GM18861 (cell line): ENCODE data around the gene ZIC5.

Experiments
- ATAC-seq: cut with Tn5 transposase; IDR thresholded peaks from one replicate; pipeline ENCODE4 v1.9.1; 2021; ENCODE audit not compliant: unreplicated experiment

The ZIC5 gene

DNA sequence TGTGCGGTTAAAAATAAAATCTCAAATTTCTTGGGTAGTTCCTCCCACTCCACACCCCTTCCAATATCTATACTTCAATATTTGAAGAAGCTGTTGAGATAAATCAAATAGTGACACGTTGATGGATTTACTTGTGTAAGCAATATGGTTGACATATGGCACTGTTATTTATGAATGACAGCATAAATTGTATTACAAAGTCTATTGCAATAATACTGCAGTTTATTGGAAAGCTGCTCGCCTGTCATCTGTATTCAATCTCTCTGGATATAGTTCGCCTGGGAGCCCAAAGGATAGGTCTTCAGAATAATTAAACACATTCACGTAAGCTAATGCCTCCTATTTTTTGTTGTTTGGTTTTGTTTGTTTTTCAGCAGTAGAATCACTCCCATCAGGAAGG lies 5.0 kb upstream of the ZIC5 start:
- no peak for ATAC-seq

DNA sequence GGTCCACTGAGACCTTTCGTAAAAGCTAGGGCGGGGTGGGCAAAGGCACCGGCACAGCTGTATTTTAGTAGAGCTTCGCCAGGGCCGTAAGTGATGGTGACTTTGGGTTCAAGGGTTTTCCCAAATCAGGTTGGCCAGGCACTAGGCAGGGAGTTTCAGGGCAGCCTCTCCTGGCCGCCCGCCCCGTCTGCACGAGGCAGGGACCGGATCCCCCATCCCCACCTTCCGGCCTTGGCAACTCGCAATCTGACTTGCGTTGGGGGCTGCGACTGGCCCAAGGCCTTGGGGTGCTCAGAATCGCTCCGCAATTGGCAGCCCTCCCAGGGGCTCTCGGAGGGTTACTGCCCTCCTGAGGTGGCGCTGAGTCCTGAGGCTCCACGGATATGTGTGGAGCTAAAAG lies 4.1 kb upstream of the ZIC5 start:
- no peak for ATAC-seq

DNA sequence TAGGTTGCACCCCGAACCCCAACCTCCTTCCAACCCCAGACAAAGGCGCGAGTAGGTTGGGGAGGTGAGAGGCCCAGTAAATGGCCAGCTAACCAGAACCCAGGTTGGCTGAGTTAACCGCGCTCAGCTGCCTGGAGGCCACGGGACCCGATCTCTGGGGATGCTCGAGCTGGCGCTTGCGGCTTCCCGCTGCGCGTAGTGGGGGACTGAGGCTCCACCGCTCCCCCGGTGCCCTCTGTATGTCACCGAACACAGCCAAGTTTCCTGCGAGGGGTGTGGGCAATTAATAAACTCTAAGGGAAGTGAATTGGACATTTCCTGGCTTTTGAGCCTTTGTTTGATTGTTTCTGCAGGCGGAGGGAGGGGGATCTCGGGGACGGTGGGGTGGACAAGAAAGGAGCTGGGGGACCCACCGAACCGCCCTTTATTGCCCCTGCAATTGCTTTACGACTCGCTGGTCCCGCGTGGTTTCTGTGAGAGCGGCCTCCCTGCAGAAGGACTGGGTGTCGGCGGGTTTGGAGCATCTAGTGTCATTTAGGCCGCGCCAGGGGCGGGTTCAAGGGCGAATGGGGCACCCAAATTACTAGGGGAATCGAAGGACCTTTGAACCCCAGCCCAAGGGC lies 3.5 kb upstream of the ZIC5 start:
- no peak for ATAC-seq

DNA sequence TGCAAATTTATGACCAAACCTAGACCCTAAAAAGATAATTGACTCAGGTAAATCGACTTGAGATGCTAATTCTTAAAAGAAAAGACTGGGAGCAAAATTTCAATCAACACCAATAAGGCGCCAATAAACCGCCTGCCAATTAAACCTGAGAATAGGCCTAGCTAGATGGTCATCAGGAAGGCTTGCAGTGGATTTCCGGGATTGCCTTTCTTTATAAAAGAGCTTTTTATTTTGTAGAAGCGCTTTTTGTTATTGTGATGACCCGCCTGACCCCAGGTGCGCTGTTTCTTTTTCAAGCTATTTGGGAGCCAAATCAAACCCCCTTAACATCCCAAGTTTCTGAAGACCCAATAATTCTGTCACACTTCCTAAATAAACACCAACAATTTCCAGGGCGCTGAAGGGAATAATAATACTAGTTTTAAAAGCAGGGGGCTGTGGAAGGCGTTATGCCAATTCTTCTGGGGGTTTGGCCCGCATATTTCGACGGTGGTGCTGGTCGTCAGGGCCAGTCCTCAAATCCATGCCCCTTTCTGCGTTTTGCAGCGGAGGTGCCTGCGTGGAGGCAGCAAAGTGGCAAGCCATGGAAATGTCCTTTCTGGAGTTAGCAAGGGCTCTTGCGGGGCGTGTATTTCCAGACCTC lies 2.9 kb upstream of the ZIC5 start:
- no peak for ATAC-seq

DNA sequence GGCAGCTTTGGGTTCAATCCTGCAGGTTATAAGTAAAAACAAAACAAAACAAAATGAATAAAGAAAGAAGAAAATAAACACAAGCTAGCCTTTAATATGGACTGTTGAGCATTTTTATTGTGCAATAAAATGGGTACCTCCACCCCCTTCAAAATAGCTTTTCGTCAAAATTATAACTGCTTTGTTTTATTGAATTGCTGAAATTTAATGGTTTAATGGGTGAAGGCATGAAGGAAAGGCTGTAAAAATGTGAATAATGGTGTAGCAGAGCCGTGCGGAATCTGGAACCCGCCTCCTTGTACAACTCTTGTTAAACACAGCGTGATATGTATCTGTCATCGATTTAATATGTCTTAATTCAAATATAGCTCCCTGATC lies 2.2 kb upstream of the ZIC5 start:
- ATAC-seq = no peak

DNA sequence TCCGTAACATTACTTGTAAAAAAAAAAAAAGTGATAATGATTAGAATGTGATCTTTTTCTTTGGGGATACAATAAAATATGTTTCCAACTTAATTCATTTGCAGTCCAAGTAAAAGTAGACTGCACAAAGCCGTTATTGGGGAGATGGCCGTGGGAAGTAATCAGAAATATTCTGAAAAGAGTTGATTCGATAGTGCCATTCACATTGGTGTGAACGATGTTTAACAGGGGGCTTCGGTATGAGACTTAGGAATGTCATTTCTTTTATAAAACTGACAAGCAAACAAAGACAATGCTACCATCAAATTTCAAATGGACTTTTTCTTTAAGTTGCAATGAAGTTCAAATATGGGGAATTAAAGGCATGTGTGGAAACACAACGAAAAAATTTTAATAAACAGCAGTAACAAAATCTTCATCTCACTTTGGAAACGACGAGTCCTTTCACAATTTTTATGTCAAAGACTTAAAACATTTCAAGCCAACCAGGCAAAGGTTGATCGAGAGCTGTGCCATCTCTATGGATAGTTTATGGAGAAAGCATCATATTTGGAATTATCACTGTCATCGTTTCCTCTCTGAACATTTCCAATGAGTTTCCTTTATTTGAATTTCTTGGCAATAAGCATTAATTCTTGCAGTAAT lies 1.7 kb upstream of the ZIC5 start:
- ATAC-seq = no peak

DNA sequence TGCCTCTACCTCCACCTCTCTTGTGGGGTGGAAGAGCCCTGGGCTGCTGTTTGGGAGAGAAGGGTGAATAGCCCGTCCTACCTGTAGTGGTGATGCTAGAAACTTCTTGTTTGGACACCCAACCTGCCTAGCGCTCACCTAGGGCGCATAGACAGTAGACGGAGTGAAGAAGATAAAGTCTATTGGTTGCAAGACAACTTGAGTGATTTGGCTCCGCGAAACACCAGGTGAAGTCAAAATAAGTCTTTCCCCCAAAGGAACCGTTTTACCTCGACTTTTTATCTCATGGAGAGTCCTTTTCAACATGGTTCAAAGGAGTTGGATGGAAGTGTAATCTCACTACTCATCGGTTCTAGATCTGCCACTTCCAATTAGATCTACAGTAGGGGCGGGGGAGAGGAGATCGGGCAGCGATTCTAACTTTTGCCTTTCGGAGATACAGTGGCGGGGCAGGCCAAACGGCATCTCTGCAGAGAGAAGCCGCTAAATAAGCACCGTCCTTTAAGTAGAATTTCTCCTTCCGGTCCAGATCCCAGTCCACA lies 694 bp upstream of the ZIC5 start:
- no peak for ATAC-seq

DNA sequence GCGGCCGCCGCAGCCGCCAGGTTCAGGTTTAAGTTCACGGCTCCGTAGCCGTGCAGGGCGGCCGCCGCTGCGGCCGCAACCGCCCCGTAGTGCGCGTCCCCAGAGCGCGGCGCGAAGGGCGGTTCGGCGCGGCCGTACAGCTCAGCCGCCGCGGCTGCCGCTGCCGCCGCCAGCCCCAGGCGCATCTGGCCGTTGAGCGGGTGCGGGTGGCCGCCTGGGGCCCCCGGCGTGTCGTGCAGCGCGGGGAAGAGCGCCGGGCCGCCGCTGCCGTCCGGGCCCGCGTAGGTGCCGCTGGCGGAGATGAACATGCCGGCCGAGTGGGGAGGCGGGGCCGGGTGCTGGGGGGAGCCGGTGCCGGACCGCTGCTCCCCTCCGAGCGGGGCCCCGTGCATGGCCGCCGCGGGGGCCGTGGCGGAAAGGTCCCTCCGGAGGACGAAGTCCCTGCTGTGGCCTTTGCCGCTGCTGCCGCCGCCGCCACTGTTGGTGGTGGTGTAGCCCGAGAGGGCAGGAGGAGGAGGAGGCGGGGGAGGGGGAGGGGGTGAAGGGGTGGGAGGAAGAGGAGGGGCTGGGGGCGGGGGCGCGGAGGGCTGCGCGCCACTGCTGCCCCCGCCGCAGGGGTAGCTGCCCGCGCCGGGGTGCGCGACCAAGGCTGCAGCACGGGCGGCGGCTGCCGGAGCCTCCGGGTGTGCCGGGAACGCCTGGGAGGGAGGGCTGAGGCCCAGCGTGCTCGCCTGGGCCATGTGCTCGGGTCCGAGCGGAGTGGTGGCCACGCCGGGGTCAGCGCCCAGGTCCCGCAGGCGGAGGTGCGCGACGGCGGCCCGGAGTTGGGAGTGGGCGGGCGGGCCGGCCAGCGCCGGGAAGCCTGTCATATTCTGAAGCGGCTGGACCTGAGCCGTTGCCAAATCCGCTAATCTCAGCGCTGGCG lies 654 bp downstream of the ZIC5 start:
- no peak for ATAC-seq

DNA sequence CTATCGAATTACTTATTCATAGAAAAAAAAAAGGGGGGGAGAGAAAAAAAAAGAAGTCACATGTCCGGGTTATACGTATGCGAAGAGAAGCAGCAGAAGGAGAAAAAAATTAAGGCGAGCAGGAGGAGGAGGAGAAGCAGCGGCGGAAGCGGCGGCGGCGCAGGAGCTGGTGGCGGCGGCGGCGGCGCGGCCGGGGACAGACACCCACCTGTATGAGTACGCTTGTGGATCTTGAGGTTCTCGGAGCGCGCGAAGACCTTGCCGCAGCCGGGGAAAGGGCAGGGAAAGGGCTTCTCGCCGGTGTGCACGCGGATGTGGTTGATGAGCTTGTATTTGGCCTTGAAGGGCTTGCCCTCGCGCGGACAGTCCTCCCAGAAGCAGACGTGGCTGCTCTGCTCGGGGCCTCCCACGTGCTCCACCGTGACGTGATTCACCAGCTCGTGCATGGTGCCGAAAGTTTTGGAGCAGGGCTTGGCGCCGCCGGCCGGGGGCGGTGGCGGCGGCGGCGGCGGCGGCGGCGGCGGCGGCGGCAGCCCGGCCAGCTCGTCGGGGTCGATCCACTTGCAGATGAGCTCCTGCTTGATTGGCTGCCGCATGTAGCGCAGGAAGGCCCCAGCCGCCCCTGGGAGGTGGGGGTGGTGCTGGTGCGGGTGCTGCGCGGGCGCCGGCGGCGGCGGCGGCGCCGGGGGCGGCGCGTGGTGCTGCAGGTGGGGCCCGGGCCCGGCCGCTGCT lies 1.5 kb downstream of the ZIC5 start:
- no peak for ATAC-seq

DNA sequence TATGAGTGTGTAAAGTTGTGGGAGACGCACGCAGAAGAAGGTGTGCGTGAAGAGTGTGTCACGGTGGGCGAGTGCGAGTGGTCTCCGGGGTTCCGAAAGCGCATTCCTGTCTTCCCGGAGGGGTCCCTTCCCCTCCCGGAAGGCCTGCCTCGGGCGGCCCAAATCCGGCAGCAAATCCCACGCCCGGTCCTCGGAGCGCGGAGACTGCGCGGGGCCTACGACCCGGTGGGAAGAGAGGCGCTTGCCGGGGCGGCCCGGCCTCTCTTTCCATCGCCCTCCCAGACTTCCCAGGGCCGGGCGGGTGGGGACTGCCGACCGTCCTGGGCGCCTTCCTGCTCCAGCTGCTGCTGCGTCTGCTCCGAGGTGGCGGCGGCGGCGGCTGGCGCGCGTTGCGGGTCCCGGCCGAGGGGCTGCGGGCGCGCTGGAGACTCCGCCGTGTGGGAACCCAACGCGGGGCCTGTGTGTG lies 2.1 kb downstream of the ZIC5 start:
- no peak for ATAC-seq

DNA sequence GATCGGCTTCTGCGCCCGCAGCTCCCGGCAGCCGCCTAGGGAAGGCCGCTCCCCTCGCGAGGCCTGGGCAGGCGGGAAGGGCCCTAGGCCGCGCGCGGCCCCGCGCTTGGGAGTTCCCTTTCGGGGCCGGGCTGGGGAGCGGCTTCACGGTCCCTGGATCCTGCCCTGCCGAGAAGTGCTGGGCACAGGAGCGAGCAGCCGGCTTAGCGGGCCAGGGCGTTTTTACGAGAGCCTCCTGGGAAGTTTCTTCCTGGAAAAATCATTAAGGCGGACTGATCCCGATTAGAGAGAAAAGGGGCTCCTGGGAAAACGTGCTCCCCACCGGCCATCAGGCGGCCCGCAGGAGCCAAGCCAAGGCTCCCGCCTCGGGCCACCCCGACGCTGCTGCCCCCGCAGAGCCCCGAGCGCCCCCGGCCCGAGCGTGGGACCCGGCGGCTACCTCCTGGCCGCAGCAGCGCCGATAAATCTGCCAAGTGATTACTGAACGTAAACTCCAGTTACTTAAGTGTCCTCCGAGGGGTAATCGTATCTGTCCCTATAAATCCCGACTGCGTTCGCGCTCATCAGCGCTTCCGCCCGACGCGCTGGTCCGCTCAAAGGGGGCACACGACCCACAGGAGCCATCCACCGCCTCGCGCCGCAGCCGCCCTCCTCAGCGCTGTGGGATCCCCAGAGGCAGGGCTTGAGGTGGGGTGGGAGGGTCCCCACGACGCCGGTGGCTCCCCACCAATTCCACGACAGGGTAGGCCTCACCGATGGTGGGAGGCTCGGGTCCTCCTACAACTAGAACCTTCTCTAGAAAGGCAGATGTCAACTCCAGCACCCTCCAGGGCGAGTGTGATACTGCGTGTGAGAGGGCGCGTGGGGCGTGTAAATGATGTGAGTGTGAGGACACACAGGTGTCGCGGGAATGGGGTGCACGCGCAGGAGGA lies 2.8 kb downstream of the ZIC5 start:
- no peak for ATAC-seq

DNA sequence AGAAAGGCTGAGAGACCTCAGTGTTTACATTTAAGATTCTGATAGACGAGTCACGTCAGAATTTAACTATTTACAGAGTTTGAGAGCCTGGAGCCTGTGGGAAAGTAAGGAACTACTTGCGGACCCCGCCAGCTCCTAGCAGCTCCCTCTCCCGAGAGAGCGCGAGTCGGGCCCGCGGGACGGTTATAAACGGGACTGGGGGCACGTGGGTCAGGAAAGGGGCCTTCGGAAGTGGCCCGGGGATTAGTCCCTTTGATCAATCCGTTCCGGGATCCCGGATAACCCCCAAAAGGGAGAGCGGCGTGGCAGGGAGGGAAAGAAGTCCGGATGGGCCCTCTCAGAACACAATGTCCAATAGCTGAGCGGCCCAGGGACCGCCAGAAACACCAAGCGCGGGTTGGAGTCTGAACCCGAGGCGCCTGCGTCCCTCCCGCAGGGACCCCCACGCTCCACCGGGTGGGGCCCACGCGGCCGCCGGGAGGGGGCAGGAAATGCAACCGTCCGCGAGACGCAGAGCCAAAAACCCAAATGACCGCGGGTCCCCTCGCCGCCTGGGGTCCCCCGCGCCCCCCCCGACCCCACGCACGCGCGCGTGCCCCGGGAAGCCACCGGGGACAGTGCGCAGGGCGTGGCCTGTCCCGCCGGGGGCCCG lies 3.6 kb downstream of the ZIC5 start:
- no peak for ATAC-seq

DNA sequence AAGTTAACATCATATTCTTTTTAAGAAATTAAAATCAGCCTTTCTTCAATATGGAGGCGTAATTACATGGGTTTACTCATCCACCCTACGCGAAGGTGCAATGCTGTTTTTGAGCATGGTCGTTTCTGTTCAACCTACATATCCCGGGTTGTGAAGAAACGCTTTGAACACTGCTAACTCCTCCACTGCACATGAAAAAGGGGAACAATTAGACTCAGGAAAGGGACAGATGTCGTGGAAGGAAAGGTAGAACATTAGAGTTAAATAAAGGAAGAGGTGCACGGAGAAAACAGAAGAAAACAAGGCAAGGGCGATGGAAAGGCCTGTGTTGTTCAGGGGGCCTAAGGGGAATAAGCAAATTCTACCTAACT lies 4.1 kb downstream of the ZIC5 start:
- ATAC-seq = no peak

DNA sequence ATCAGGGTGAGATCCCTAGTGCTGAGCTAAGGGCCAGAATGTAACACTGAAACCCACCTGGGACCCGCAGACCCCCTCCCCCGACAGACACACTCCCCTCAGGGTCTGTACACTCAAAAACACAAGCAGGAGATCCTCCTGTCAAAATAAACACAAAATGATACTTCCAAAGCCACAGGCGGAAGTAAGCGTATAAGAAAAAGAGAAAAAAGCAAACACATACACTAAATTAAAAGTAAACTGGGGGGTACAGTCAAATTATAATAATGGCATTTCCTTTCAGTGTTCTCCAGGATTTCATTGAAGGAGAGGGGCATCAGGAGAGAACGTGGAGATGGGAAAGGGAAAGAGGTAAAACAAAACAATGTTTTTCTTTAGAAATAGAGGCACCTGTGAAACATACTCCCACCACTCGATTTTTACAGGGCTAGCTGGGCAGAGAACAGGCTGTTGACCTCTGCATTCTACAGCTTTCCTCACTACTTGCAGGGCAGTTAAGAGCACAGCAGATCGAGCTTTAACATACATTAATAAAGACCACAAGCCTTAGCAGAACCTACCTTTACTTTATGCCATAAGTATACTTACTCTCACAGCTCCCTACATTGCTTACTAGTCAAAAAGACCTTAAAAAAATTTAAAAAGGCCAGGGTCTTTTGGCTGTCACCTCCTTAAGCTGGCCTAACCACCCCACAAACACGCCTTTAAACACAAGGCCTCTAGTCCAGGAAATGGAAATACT lies 5.3 kb downstream of the ZIC5 start:
- ATAC-seq = no peak

DNA sequence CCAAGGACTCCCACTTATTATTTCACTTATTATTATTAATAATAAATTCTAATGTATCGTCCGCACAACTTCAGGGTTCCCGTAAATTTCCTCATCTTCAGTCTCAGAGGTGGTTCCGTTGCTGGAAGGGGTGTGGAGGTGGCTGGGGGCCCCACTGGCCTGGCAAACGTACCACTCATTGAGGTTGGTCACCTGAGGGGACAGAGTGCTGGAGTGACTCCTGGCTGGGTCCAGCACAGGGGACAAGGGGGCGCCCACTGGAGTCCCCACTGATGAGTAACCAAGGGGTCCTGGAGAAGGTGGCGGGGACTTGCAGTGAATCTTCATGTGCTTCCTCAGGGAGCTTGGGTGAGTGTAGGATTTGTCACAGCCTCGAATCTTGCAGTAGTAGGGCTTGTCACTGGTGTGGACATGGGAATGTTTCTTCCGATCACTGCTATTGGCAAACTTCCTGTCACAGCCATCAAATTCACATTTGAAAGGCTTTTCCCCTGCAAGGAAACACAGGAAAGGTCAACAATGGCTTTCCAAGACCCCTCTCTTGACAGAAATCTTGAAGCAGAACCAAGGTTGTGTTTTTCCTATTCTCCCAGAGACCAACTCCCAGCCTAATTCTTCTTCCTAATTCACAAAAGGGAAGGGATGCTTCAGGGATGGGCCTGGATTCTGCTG lies 6.1 kb downstream of the ZIC5 start:
- ATAC-seq = no peak

DNA sequence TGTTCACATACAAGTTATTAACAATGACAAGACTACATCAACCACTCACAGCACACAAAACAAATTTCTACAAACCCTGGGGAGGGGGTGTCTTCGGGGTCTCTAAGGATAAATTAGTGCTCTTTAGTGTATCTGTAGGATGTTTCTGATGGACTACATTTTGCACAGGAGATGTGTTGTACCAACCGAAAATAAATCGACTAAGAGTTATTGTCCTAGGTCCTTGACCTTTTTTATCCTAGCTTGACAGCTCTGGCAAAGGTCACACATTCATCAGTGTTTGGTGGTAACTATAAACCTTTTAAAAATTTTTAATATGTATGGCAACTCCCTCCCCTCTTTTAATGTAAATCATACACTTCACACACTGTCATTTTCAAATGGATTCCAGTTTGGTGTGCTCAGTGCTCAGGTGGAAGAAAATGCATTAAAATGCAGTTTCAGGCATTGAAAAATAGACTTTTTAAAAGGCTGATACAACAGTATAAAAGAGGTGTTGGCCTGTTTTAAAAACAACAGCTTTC lies 7.7 kb downstream of the ZIC5 start:
- no peak for ATAC-seq

DNA sequence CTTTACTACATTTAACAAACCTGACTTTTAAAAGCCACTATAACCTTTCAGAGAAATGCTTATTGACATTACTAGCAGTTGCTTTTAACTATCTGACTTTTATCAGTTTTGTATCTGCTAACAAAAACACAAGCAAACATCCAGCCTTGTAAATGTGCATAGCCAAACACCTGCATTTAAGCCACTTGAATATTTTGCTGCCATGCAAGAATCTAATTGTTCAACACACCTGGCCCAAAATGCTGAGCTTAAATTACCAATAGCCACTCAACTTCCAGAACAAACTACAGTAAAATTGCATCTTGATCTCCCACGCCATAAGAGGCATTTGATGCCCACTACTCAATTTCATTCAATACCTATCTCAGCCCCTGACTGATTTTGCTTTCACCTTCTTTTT lies 9.3 kb downstream of the ZIC5 start:
- ATAC-seq = no peak

DNA sequence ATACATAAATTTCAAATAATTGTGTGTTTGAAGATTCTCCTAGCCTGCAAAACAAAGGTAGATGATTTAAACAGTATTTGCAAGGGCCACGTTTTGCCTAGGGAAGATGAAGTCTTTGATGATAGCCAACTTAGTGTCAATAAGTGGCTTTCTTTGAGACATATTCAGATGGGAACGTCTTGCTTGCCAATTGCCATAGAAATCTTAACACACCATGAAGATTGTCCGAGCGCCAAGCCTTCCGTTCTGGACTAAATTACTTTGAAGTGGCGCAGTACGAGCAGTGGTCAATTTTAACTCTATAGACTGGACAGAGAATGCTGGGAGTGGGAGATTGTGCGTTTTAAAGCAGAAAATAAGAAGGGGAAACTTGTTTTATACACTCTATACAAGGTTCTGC lies 9.9 kb downstream of the ZIC5 start:
- no peak for ATAC-seq
